GM11168 (cell line): ENCODE measurements around the gene NEK1.

ENCODE experiments used
- in situ Hi-C: fragments of 300-500 bp; cut with MboI; formaldehyde crosslinking; loops from one replicate; pipeline ENCODE4 v1.12.0; 2022; ENCODE audit warnings: low sequenced_read_pairs; ENCODE audit not compliant: unreplicated experiment

The NEK1 gene

DNA sequence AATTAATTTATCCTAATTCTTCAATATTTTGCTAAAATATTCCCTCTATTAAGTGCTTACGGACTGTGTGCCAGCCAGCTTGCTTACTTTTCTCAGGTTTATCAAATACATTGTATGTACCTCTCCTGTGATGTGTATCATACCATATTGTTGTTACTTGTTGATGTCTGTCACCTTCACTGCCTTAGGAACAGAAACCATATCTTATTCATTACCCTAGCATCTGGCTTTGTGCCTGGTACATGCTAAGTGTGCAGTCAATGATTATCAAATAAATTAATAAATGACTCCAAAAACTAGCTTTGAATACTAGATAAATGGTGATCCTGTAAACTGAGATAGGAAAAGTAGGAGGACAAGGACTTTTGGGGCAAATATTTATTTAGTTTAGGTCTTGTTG is 14.9 kb upstream of the NEK1 start:
- in situ Hi-C loops = no loop called here

DNA sequence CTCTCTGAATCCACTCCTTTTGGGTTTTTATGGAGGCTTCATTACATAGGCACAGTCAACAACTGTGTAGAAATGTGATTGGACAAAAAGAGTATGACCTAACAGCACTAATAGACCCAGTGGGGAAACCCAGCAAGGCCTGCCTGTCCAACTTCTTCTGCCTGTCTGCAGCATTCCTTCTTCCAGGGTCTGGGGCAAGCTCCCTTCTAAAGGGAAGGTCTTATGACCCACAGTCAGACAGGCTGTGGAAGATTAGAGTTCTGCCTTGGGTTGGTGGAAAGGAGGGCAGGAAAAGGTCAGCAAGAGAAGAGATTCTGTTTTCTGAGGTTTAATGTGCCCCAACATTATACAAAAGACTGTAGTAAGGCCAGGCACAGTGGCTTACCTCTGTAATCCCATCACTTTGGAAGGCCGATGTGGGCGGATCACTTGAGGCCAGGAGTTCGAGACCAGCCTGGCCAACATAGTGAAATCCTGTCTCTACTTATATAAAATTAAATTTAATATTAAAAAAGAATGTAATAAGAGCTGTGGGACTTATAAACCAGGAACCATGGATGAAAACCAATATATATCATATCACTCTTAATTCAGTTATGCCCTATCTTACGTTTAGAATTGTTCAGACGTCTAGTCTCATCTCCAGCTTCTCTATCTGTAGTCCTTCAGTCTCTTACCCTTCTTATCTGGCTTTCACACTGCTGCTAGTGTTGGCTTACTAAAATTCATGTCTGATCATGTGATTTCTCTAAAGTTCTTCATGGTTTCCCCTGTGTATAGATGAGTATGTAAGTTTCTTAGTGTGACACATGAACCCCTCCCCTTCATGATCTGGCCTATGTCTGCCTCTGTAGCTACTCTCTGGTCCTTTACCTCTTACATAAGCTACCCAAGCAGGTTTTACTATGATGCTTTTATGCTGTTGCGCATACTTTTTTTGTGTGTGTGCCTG is 14.2 kb upstream of the NEK1 start:
- in situ Hi-C loops = no loop called here

DNA sequence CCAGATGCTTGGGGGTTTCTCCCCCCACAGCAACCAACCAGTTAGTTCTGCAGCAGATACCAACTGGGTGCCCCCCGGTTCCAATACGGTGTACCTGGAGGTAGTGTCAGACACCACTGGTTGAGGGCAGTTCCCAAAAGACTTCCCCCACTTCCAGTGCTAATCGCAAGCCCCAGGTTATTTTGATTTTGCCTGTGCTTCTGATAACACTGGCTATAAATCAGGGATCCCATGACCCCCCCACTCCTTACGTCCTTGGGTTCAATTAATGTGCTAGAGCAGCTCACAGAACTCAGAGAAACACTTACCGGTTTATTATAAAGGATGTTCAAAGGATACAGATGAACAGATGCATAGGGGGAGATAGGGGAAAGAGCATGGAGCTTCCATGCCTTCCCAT is 13.5 kb upstream of the NEK1 start:
- in situ Hi-C loops = no loop called here

DNA sequence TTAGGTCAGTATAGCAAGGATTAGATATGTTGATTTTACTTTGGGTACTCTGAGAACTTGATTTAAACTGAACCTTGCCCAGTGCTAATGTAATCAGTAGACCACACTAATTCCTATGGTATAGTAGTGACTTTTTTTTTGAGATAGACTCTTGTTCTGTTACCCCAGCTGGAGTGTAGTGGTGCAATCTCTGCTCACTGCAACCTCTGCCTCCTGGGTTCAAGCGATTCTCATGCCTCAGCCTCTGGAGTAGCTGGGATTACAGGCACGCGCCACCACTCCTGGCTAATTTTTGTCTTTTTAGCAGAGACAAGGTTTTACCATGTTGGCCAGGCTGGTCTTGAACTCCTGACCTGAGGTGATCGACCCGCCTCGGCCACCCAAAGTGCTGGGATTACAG is 11.6 kb upstream of the NEK1 start:
- in situ Hi-C loops = loop anchor here (25.0 kb wide), 1 partner anchor 413 kb away; the partner anchor contains the start of gene MFAP3L

DNA sequence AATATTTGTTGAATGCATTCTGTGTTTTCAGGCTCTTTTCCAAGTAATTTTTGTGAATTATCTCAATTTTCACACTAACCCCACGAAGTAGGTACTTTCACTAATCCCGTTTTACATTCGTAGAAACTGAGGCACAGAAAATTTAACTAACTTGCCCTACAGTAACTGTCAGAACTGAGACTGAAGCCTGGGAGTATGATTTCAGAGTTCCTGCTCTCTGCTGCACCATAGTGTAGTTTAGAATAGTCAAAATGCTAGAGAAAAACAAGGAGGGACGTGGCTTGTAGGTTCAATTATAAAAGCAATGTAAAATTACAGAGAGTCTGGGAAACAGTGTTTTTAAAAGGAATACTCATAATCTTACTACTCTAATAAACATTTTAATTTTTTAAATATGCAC is 10.2 kb upstream of the NEK1 start:
- in situ Hi-C loops = loop anchor here (25.0 kb wide), 1 partner anchor 415 kb away; the partner anchor contains the start of gene MFAP3L

DNA sequence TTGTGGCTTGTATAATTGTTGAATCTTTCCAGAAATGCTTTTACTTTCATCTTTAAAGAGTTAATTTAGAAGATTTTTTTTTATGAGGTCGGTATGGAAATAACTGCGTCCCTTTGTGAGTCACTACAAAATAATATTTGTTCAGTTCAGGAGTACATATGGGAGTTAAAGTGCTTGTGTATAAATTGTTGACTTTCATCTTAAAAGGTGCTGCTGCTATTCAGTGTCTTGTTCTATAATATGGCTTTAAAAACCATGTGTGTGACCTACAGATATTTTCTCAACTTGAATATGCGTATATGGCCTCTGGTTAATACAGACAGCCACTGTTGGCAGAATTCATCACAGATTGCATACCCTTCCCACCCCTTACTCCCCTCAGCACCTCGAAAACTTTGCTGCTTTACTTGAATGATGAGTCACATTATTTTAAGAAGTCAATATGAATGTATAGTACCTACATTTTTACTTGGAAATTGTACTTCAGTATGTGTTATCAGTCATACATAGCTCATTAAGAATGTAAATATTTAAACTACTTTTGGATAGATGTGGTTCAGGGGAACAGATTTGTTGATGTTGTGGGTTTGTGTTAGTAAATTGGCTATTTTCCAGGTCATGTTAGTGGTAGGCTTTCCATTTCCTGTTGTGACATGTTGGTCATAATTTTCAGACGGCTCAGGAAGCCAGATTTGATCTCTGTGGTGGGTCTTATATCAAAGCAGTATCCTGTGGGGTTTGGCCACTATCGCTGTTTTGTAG is 9.5 kb upstream of the NEK1 start:
- in situ Hi-C loops = loop anchor here (25.0 kb wide), 1 partner anchor 415 kb away; the partner anchor contains the start of gene MFAP3L

DNA sequence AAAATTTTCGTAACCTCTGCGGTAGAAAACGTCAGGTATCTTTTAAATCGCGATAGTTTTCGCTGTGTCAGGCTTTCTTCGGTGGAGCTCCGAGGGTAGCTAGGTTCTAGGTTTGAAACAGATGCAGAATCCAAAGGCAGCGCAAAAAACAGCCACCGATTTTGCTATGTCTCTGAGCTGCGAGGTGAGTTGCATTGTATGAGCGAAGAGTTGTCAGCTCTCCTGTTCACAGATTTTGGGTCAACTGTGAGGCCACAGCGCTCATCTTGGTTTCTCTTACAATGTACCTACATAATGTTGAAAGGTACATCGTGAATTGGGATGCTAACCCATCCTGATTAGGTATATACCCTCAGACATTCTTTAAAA is 8.5 kb upstream of the NEK1 start:
- in situ Hi-C loops = loop anchor here (25.0 kb wide), 1 partner anchor 416 kb away; the partner anchor contains the start of gene MFAP3L

DNA sequence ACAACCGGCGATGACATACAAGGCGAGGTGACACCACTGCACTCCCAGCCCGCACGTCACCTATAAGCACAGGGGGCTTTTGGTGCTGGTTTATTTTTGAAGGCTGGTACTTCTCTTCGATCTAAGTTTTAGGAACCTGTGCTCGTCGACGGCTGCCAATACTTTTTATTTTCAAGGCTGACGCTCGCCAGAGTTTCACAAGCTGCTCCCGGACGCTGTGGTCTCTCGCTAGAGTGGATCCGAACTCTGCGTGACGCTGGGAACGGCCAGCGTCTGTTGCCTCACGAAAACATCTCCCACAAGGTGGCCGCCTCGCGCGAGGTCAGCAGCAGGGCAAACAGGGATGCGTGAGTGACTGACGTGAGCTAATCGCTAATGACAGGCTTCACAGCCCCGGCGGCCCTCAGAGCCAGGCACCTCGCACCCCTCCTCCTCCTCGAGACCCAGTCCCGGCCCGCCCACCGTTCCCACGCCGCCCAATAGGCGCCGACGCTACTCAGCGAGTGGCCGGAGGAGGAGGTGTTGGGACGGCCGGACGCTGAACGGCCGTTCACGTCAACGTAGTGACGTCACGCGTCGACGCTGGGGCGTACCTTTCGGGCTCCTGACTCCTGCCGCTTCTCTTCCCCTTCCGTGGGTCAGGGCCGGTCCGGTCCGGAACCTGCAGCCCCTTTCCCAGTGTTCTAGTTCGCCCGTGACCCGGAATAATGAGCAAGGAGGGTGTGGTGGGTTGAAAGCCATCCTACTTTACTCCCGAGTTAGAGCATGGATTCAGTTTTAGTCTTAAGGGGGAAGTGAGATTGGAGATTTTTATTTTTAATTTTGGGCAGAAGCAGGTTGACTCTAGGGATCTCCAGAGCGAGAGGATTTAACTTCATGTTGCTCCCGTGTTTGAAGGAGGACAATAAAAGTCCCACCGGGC is 7.8 kb upstream of the NEK1 start, which contains the start of gene CLCN3:
Gene CLCN3, plus strand, starts transcription at position 621 of the 922 bp plus-strand sequence. CDS start 15,351 bp downstream, outside the sequence.
- in situ Hi-C loops = loop anchor here (25.0 kb wide), 1 partner anchor 417 kb away; the partner anchor contains the start of gene MFAP3L

DNA sequence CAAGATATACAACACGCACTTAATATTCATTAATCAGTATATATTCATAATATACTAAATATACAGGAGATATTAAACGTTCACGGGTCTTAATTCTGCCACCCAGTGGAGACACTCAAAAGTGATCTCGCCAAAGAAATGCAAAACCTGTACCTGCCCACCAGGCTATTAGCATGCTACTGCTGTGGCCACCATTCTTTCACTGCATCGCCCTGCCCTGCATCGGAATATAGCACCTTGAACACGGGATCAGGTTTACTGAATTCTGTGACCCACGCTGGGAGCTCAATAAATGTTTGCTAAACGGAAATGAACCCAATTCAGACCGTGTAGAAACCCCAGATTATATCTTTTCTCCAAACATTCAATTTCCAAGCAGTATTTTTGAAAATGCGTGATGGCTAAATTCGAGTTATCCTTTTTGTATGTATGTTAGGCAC is 7.2 kb upstream of the NEK1 start:
- in situ Hi-C loops = loop anchor here (25.0 kb wide), 1 partner anchor 418 kb away; the partner anchor contains the start of gene MFAP3L

DNA sequence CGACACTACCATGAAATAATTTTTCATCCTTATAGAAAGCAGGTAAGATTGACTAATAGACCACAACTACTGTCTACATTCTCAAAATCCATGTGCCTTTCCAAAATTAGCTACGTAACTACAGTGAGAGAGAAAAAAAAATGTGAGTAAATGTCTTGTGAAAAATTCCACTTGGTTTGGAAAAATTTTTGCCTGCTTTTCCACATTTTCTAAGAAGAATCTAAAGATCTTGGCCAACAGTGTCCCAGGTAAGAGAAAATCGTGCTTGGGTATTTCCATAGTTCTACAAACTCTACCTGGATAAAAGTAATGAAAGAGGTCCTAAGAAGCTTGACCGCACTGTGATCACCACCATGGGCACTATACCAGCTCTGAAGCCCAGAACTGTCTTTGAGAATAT is 6.6 kb upstream of the NEK1 start:
- in situ Hi-C loops = loop anchor here (25.0 kb wide), 1 partner anchor 418 kb away; the partner anchor contains the start of gene MFAP3L

DNA sequence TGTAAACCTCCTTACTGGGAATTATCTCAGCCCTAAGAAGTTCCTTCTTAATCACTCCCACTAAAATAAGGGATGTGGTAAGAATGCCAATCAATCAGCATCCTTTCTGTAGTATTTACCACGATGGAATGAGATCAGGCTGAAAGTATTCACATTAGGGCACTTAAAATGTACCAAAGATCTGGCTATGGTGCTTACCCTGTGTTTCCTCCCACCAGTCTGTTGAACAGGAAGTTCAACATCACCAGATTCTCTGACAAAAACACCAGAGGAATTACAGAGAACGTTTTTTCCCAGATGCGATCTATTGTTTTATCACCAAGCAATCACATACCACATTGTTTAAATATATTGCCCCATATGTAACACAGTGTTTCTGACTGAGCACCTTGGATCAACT is 5.9 kb upstream of the NEK1 start:
- in situ Hi-C loops = loop anchor here (25.0 kb wide), 1 partner anchor 419 kb away; the partner anchor contains the start of gene MFAP3L

DNA sequence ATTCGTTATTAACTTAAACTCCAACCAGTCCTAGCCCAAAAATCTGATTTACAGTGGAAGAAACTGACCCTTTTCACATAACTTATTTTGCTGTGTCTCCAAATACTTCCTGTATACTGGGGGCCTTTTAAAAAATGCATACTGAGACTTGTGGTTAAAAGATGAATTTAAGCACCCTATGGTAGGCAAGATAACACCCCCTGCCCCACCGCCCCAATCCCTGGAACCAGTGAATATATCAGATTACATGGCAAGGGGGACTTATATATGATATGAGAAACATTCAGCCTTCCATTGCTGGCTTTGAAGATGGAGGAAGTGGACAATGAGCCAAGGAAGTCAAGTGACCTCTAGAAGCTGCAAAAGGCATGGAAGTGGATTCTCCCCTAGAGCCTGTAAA is 4.9 kb upstream of the NEK1 start:
- in situ Hi-C loops = loop anchor here (25.0 kb wide), 1 partner anchor 420 kb away; the partner anchor contains the start of gene MFAP3L

DNA sequence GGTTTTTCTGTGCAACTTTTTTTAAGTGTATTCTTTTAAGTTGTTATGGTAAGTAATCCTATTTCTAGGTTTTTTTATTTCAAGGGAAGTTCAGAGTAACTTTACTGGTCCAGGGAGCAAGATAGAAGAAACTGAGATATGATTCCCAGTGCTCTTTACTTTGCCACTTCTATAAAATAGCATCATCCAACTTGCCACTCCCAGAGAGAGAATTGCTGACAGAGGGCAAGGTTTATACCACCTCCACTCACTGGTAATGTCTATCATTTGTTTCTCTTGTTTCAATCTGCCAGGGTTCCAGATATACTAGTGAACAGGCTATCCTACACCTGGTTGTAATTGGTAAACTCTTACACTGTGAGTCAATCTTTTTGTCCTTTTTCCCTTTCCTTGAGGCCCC is 4.5 kb upstream of the NEK1 start:
- in situ Hi-C loops = loop anchor here (25.0 kb wide), 1 partner anchor 420 kb away; the partner anchor contains the start of gene MFAP3L

DNA sequence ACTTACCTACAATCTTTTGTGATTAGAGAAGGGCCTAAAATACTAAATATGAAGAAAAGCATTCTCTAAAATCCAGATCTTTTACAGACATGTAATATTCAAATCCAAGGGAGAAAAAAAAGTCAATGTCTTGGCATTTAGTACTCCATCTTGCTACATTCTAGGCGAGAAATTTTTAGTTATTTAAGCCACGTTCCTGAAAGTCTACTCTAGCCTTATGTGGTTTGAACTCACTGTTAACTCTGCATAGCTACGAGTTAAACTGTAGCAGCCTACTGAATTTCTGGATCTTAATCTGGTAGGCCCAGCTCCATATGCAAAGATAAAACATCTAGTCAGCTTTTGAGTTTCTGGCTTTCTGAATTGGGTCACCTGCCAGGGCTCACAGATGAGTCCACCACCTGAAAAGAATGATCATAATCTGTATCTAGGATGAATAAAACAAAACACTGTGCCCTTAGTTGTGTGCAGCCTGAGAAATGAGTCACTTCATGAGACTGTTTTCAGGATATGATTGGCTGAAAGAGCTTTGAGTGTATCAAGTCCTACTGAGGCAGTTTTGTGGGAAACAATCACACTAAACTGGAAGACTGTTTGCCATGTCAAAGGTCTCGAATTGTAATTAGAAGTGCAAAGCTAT is 3.2 kb upstream of the NEK1 start:
- in situ Hi-C loops = loop anchor here (25.0 kb wide), 1 partner anchor 422 kb away; the partner anchor contains the start of gene MFAP3L

DNA sequence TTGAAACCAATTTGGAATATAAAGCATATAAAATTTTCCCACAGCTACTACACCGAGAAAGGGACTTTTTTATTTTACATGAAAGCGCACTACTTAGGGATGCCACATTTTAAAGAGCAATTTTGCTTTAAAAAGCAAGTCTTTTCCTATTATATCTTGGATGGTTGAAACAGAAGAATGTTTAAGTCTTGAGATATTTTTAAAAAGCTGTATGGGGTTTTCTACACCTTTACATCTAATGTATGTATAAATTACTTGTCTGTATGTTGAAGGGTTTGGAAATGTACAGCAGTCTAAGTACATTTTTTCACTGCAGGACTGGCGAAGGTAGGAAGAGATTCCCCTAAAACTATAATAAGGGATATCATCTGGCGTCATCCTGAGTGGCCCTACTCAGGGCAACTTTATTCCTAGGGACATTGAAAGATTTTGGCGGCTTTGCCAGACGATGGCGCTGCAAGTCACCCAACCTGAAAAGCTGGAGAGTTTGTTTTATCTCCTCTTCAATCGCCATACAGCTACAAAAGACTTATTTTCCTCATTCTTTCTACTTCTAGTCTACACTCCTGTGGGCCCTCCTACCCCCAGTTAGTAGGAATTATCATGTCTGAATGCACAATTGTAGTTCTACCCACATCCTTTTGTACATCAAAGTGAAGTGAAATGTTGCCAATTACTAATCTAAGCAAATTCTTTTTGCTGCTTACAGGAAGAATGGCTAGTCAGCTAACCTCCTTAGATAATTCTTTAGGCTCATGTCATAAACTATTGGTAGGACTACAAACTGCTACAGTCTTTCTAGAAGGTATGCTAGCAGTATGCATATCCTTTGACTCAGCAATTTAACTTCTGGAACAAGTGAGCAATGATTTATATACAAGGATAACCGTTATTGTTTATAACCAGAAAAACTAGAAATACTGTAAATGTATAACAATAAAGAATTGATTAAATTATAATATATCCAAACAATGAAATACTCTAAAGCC is 782 bp upstream of the NEK1 start:
- in situ Hi-C loops = loop anchor here (25.0 kb wide), 1 partner anchor 424 kb away; the partner anchor contains the start of gene MFAP3L

DNA sequence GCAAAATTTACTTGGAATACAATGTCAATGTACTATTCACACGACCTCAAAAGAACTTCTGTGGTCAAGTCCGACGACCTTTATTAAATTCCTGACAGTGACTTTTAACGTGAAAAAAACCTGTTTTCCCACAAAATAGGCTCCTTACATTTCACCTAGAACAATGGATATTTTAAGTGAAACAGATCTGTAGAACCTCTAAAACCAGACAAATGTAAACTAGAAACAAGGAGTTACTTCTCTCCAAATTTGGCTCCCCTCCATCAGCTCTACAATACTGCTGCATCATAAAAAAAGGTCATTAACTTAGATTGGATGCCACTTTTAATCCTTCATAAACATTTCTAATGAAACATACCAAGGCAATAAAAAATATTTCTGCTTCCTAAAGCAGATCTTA is 1.2 kb downstream of the NEK1 start:
- in situ Hi-C loops = loop anchor here (25.0 kb wide), 1 partner anchor 426 kb away; the partner anchor contains the start of gene MFAP3L

DNA sequence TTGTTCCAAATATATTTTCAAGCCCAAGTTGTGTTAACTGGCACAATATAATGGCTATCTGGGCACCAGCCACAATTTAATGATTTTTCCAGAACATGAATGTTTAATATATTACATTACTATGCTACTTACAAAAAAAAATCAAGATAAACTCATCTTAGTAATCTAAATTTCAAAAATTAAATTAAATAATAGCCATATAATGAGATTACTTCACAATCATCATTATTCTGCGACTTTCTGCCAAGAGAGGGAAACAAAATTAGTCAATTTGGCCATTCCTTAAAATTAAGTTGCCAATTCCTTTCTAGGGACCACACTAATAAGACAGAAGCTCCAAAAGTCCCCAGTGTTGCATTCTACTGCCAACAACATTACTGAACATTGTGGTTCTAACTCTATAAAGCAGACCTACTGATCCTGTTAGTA is 7.5 kb downstream of the NEK1 start:
- in situ Hi-C loops = loop anchor here (25.0 kb wide), 1 partner anchor 432 kb away; the partner anchor contains the start of gene MFAP3L
